Lower leg skin (tissue), 3 donors: ENCODE data around the gene ARPC4.

Experiments
- CTCF ChIP-seq, 3 donors: fragments of 450-650 bp; IDR thresholded peaks; one replicate each; pipeline ENCODE4 v1.5.1; 2016; ENCODE audit warnings: antibody characterized with exemption in 3 of 3, mild to moderate bottlenecking in 3 of 3, moderate library complexity in 2 of 3
- POLR2A ChIP-seq, 2 donors: fragments of 450-650 bp; IDR thresholded peaks; one replicate each; pipeline ENCODE4 v1.6.1; 2016 to 2017; ENCODE audit warnings: antibody characterized with exemption in 2 of 2, mild to moderate bottlenecking in 1 of 2, moderate library complexity in 1 of 2

- no peak for TF ChIP-seq CTCF (IDR thresholded peaks at IDR 0.05)
- no peak for TF ChIP-seq POLR2A (IDR thresholded peaks at IDR 0.05)
Measured at GRCh38 chr3:9828801-9829755, 36.2 kb downstream of the ARPC4 start.
